ENCODE results near the gene TEX26. TPM values are rescaled to one million over a fixed set of nuclear protein-coding genes. Genes with fewer than 3 reads are reported as not detected.
A peak's percentile ranks its signal among the peaks of the same experiment; 100 is the strongest.

The TEX26 gene
- polyA plus RNA-seq (ENCODE audit: insufficient read length in 4 of 4) = 1 to 10 TPM in 2 of 4 donors, under 1 TPM in 2; 0.31 to 3.0 (median 0.97) TPM

DNA sequence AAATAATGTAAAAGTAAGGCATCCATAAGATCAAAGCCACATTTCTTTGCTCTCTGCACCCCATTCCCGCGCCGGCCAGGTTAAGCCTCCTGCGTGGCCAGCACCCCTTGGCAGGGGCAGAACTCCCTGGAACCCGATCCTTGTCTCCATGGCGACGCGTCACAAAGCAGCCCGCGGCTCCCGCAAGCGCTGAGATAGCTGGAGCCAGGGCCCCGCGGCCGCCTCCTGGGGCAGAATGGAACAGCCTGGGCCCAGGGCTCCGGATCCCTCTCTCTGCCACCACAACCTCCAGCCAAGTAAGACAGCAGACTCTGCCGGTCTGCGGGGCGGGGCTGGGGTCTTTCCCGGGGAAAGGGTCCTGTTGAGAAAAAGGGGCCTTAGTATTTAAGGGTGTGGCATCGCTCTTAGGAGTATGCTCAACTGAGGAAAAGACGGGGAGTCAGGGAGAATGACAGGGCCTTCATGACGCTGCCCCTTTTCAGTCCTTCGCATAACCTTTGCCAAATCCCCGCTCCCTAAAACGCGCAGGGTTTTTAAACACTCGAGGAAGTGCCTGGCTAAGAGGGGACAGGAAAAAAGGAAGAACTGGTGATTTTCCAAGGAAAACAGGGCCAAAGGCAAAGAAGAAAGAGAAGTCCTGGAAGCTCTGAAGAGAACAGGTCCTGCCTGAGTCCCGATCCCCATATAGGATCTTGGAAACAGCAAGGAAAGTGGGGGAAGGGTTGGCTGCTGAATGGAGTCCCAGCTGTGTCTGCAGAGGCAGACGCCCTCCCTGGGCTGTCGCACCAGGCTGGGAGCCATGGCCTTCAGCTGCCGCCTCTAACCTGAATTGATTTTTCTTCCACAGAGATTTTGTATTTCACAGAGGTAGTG is at the start of gene TEX26:
TSS of gene TEX26 (plus strand) at position 176 of the 873 bp plus-strand sequence. CDS start at position 236, 60 bp downstream.
- peak in 2 of 4 donors; percentile 14 to 30 for DNase-seq (ENCODE audit: low read depth in 4 of 4, low spot score in 3 of 4)

GRCh38 chr13:30882996-30883766 is 49.3 kb upstream of the TEX26 start:
- no peak for DNase-seq (ENCODE audit: low read depth in 4 of 4, low spot score in 3 of 4)

- no peak for DNase-seq (ENCODE audit: low read depth in 4 of 4, low spot score in 3 of 4)
Observed at GRCh38 chr13:30884543-30884942, 47.9 kb upstream of the TEX26 start.

GRCh38 chr13:30889196-30889690 is 43.2 kb upstream of the TEX26 start:
- DNase-seq (ENCODE audit: low read depth in 4 of 4, low spot score in 3 of 4) = no peak

DNA sequence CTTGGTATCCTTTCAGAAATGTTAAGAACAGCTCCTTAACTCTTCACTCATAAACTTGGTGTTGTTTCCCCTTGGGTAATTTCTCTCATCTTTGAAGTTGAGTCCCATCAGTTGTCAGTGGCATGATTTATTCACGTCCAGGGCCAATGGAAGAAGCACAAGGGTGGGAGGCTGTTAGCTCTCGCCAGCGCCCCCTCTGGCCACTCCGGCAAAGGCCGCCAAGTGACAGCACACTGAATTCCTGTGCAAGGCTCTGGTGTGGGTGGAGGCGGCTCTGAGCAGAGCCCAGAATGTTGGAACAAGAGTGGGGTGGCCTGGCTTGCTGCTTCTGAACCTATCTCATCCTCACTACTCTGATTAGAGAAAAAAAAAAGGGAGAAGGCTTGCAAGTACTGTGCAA is 39.5 kb upstream of the TEX26 start:
- no peak for DNase-seq (ENCODE audit: low read depth in 4 of 4, low spot score in 3 of 4)

DNA sequence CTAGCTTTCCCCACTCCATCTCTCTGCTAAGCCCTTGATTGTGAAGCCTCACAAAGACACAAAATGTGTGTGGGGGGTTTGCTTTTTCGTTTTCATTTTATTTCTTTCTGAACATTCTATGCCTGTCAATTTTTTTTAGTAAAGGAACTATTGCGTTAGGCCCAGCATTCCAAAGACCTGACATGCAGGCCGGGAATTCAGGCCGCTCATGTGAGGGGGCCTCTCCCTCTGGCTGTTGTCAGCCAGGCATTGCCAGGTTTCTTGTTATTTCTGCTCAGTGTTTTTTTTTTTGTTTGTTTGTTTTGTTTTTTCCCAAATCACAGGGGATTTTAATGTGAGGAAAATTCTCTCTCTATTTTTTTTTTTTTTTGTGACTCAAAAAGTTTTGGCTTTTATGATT is 36.7 kb upstream of the TEX26 start:
- no peak for DNase-seq (ENCODE audit: low read depth in 4 of 4, low spot score in 3 of 4)

DNA sequence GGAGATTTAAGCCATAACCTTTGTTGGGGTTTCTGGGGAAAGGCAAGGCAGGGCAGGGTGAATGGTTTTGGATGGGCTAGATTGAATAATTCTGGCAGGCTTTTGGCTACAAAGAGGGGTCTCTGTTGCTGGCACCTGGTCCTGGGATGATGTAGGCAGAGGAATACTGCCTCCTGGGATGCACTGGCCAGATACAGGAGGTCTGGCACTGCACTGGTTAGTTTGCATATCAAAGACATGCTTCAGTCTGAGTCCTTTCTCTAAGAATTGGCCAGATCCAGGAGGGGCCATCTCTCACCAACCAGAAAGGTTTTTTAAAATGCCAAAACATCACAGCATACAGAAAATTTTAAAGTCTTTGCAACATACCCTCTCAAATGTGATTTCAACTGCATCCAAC is 34.4 kb upstream of the TEX26 start:
- no peak for DNase-seq (ENCODE audit: low read depth in 4 of 4, low spot score in 3 of 4)

- DNase-seq (ENCODE audit: low read depth in 4 of 4, low spot score in 3 of 4) = no peak
Observed at GRCh38 chr13:30898678-30899241, 33.7 kb upstream of the TEX26 start.

DNA sequence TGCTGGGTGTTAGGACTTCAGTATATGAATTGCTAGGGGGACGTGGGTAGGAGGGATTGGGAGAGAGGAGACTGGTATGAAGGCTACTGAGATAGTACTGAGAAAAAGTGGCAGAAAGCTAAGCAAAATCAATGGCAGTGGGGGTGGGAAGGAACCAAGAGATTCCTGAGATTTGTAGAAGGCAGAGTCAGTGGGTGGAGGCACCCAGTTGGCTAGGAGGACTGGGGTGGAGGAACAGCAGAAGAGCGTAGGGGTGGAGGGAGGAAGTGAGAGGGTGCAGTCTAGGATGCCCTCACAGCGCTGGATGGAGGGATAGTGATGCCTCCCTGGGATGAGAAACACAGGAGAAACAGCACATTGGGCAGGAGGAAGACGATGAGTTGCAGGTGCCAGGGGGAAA is 32.0 kb upstream of the TEX26 start:
- no peak for DNase-seq (ENCODE audit: low read depth in 4 of 4, low spot score in 3 of 4)

DNA sequence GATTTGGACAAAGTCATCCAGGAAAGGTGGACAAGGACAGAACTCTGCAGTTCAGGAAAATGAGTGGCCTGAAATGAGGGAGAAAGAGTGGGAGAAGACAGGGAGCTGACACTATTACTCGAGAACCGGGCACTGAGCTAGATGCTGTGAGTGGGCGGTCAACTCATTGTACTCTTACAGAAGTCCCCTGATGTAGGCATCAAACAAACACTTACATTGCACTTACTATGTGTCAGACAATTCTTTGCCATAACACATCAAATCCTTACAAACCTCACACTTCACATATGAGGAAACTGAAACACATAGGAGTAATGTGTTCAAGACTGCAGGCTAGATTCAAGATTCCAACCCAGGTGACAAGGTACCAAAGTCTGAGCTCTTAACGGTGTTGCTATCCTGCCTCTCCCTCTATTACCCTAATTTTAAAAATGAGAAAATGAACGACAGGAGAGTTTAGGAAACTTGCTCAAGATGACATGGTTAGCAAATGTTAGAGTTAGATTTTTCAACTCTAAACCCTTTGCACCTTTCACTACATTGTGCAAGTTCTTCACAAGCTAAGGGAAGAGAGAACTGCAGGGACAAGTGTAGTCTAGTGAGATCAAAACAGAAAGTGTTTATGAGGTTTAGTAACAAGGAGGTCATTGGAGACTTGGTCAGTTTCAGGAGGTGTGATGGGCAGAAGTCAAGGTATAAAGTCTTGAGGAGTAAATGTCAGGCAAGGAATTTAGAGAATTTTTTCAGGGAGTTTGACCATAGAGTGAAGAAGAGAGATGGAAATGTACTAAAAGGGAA is 31.3 kb upstream of the TEX26 start:
- no peak for DNase-seq (ENCODE audit: low read depth in 4 of 4, low spot score in 3 of 4)

DNA sequence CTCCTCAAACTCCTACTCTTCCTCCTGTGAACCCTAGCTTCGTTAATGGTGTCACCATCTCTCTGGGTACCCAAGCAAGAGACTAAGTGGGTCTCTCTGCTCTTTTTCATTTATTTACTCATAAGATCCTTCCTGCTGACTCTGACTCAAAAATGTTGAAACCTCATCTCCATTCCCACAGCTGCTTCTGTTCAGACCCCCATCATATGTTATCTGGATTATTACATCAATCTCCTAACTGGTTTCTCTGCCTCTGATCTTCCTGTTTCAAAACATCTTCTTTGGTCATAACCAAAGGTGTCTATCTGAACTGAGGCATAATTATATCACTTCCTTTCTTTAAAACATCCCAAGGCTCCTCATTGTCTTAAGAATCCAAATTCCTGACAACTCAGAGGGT is 28.4 kb upstream of the TEX26 start:
- DNase-seq (ENCODE audit: low read depth in 4 of 4, low spot score in 3 of 4) = no peak

DNA sequence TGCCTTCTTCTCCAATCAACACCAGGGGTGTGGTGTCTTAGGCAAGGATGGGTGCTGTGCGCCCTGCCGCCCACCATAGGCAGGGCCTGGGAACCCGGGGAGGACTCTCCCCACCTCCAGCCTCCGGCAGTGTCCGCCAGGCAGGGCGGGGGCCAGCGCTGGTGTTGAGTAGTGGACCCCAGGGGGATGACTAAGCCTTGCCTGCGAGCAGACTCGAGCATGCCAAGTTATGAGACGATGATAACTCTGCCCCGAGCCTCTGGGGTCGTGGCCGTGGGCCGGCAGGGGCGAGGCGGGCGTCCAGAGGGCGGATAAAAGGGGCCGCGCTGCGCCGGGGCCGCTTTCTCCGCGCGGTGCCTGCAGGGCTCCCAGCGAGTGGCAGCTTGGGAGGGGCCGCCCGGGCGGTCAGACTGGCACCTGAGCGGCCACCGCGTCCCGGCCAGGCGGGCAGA is 26.5 kb upstream of the TEX26 start, which contains the start of gene MEDAG:
TSS of gene MEDAG (plus strand) at position 340 of the 452 bp plus-strand sequence. CDS start 245 bp downstream, outside the sequence.
- DNase-seq (ENCODE audit: low read depth in 4 of 4, low spot score in 3 of 4) = no peak

- DNase-seq (ENCODE audit: low read depth in 4 of 4, low spot score in 3 of 4) = no peak
Observed at GRCh38 chr13:30906411-30907051, 25.9 kb upstream of the TEX26 start.

GRCh38 chr13:30907121-30907861 is 25.2 kb upstream of the TEX26 start:
- DNase-seq (ENCODE audit: low read depth in 4 of 4, low spot score in 3 of 4) = no peak

DNA sequence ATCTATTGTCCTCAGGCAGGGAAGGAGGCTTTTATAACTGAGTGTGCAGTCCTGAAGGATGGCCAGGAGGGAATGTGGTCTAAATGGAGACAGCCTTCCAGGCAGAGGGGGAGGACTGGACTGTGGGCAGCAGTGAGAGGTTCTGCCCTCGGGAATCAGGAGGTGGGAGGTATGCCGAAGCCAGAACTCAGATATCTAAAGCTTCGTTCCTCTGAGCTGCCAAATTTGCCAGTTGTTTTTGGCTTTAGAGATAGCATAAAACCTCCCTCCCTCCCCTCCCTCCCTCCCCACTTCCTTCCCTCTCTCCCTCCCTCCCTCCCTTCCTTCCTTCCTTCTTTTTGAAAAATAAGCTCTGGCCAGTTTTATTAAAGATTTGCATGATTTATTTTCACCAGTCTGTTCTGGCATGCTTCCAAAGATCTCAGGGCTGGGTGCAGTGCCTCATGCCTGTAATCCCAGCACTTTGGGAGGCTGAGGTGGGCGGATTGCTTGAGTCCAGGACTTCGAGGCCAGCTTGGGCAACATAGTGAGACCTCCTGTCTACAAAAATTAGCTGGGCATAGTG is 24.0 kb upstream of the TEX26 start:
- no peak for DNase-seq (ENCODE audit: low read depth in 4 of 4, low spot score in 3 of 4)

- DNase-seq (ENCODE audit: low read depth in 4 of 4, low spot score in 3 of 4) = no peak
Observed at GRCh38 chr13:30910676-30911075, 21.8 kb upstream of the TEX26 start.

DNA sequence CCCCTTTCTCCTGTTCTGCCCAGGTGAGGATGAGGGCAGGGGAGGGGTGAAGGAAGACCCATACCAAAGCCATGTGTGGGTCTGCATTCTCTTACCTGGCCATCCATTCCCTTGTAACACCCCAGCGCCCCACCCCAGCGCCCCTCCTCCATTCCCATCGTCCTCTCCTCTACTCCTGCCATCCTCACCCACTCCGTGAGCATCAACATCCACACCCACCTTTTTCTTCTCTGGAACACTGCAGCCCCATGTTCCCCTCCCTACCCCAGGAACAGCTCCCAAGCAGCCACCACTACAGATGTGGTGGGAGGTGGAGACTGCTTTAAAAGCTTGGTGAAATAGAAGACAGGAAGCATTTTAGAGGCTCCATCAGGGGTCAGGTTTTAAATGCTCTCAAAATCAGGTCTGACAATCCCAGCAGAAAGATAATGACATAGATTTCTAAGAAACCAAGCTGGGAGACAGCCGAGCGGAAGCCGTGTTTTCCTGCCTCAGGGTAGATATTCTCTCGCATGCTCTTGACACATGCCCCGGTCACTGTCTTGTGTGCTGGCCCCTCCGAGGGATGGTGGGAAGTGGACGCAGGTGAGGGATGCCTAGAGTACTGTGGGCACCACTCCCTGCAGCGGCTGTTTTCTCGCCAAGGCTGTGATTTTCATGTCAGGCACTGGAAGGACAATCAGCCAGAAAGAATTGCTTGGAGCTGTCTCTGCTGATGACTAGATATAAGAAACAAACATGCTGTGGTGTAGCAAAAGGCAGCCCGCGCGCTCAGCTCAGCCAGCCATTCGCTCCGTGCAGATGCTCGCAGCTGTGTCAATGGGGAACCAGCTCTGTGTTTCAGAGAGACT is 16.5 kb upstream of the TEX26 start:
- no peak for DNase-seq (ENCODE audit: low read depth in 4 of 4, low spot score in 3 of 4)

- no peak for DNase-seq (ENCODE audit: low read depth in 4 of 4, low spot score in 3 of 4)
Observed at GRCh38 chr13:30916991-30917390, 15.5 kb upstream of the TEX26 start.
